H1 (cell line): ENCODE measurements around the gene SPN. TPM values are rescaled to one million over a fixed set of nuclear protein-coding genes. Genes with fewer than 3 reads are reported as not detected.

Source experiments
- CTCF ChIA-PET: fragments of 300-600 bp; sonication (Branson Sonifier 250); formaldehyde crosslinking; loops from one replicate; lab custom pipeline; 2021; ENCODE audit not compliant: partially characterized antibody; lab: Charles Lee
- POLR2A ChIA-PET: fragments of 300-600 bp; sonication (Branson Sonifier 250); formaldehyde crosslinking; loops from one replicate; lab custom pipeline; 2021; ENCODE audit warnings: inconsistent platforms; ENCODE audit not compliant: partially characterized antibody; lab: Charles Lee
- DNase-seq, 2 experiments: peaks; one replicate each; pipeline versions ENCODE4 v3.0.0 to v3.0.0-alpha.2; 2010 to 2022; ENCODE audit warnings: low spot score in 2 of 2, low read depth in 1 of 2, mixed read lengths in 1 of 2
- FAIRE-seq: peaks from 2 replicates; lab custom pipeline; 2011; peaks lifted over from hg19 to GRCh38; lab: Jason Lieb, UNC
- H2AFZ ChIP-seq: 2 replicates; pipeline ENCODE4 v1.8.1; 2012; ENCODE audit warnings: low read length, inconsistent platforms
- H2AK5ac ChIP-seq: 2 replicates; pipeline ENCODE4 v1.6.1; 2013; ENCODE audit warnings: low read depth, low read length
- H2BK120ac ChIP-seq: replicated peaks from 2 replicates; pipeline ENCODE3; 2013; ENCODE audit warnings: low read depth, low read length, inconsistent platforms
- H2BK12ac ChIP-seq: 2 replicates; pipeline ENCODE4 v1.6.1; 2013; ENCODE audit warnings: low read depth, low read length
- H2BK15ac ChIP-seq: 2 replicates; pipeline ENCODE4 v1.6.1; 2013; ENCODE audit warnings: low read length
- H2BK20ac ChIP-seq: 2 replicates; pipeline ENCODE4 v1.6.1; 2013; ENCODE audit warnings: low read length
- H2BK5ac ChIP-seq: 2 replicates; pipeline ENCODE4 v1.6.1; 2013; ENCODE audit warnings: low read depth, low read length
- H3K14ac ChIP-seq: 2 replicates; pipeline ENCODE4 v1.6.1; 2013; ENCODE audit warnings: inconsistent platforms; ENCODE audit not compliant: insufficient read length
- H3K18ac ChIP-seq: 2 replicates; pipeline ENCODE4 v1.6.1; 2013; ENCODE audit warnings: low read length; ENCODE audit errors: extremely low read depth
- H3K23ac ChIP-seq: 2 replicates; pipeline ENCODE4 v1.6.1; 2013; ENCODE audit warnings: inconsistent platforms; ENCODE audit not compliant: insufficient read length
- H3K23me2 ChIP-seq: 2 replicates; pipeline ENCODE4 v1.6.1; 2013; ENCODE audit warnings: low read depth, low read length
- H3K27ac ChIP-seq: 2 replicates; pipeline ENCODE4 v1.6.1; 2011; ENCODE audit warnings: low read depth, low read length, inconsistent platforms
- H3K27me3 ChIP-seq, 4 experiments: replicated peaks in 1 of 4; 1 replicate in 1 of 4; 2 replicates in 3 of 4; pipeline versions ENCODE4 v1.6.1 to v1.8.1; 2011 to 2013; ENCODE audit warnings: low read length in 3 of 4, mild to moderate bottlenecking in 3 of 4, inconsistent platforms in 2 of 4, mixed read lengths in 2 of 4, moderate library complexity in 1 of 4; ENCODE audit not compliant: control insufficient read depth in 3 of 4, insufficient read depth in 3 of 4; ENCODE audit errors: extremely low read depth in 1 of 4
- H3K36me3 ChIP-seq, 4 experiments: 2 replicates each; pipeline versions ENCODE4 v1.6.1 to v1.8.1; 2011 to 2013; ENCODE audit warnings: mild to moderate bottlenecking in 4 of 4, low read length in 3 of 4, moderate library complexity in 2 of 4, control low read depth in 1 of 4, inconsistent platforms in 1 of 4; ENCODE audit not compliant: insufficient read depth in 4 of 4, control insufficient read depth in 2 of 4
- H3K4ac ChIP-seq: replicated peaks from 2 replicates; pipeline ENCODE3; 2013; ENCODE audit warnings: low read length, low read depth, mixed read lengths, inconsistent platforms; ENCODE audit not compliant: insufficient read length
- H3K4me1 ChIP-seq, 4 experiments: replicated peaks in 1 of 4; 1 replicate in 1 of 4; 2 replicates in 3 of 4; pipeline versions ENCODE4 v1.6.1 to v1.8.1; 2011 to 2013; ENCODE audit warnings: low read length in 3 of 4, inconsistent platforms in 2 of 4, mixed read lengths in 1 of 4; ENCODE audit not compliant: insufficient read depth in 4 of 4, control insufficient read depth in 3 of 4
- H3K4me2 ChIP-seq, 2 experiments: 2 replicates each; pipeline versions ENCODE4 v1.6.1 to v1.8.1; 2011 to 2013; ENCODE audit warnings: low read depth in 2 of 2, low read length in 2 of 2, control low read depth in 1 of 2, inconsistent platforms in 1 of 2, mild to moderate bottlenecking in 1 of 2; ENCODE audit not compliant: insufficient read depth in 1 of 2
- H3K4me3 ChIP-seq, 4 experiments: fragments of 200-600, 300-600 bp in 1 of 4; sonication (generic), shearing (Covaris generic), sonication (Bioruptor Twin) in 1 of 4; 2 replicates each; pipeline versions ENCODE4 v1.5.1 to v1.8.1; 2011 to 2016; ENCODE audit warnings: low read length in 4 of 4, low read depth in 3 of 4, control low read depth in 2 of 4, inconsistent platforms in 2 of 4, mild to moderate bottlenecking in 2 of 4, mixed read lengths in 1 of 4, moderate library complexity in 1 of 4; ENCODE audit not compliant: insufficient read depth in 2 of 4; ENCODE audit errors: extremely low read depth in 1 of 4
- H3K56ac ChIP-seq: replicated peaks from 2 replicates; pipeline ENCODE3; 2013; ENCODE audit warnings: low read depth, mild to moderate bottlenecking, mixed read lengths, low read length, inconsistent platforms; ENCODE audit not compliant: insufficient read length
- H3K79me1 ChIP-seq: 2 replicates; pipeline ENCODE4 v1.6.1; 2013; ENCODE audit warnings: low read depth, low read length, control low read depth
- H3K79me2 ChIP-seq, 2 experiments: 2 replicates each; pipeline versions ENCODE4 v1.6.1 to v1.8.1; 2012 to 2013; ENCODE audit warnings: low read length in 2 of 2, mild to moderate bottlenecking in 2 of 2, inconsistent platforms in 1 of 2; ENCODE audit not compliant: insufficient read depth in 2 of 2, control insufficient read depth in 1 of 2
- H3K9ac ChIP-seq, 4 experiments: replicated peaks in 1 of 4; 1 replicate in 1 of 4; 2 replicates in 3 of 4; pipeline versions ENCODE4 v1.6.1 to v1.8.1; 2011 to 2013; ENCODE audit warnings: low read depth in 3 of 4, low read length in 3 of 4, control low read depth in 2 of 4, mild to moderate bottlenecking in 2 of 4, moderate library complexity in 2 of 4, inconsistent platforms in 1 of 4; ENCODE audit errors: extremely low read depth in 1 of 4
- H3K9me3 ChIP-seq, 2 experiments: 2 replicates each; pipeline versions ENCODE4 v1.6.1 to v1.8.1; 2012 to 2013; ENCODE audit warnings: mild to moderate bottlenecking in 2 of 2, moderate library complexity in 2 of 2, control low read depth in 1 of 2, inconsistent platforms in 1 of 2, low read depth in 1 of 2, low read length in 1 of 2, mixed read lengths in 1 of 2; ENCODE audit not compliant: insufficient read depth in 2 of 2
- H4K20me1 ChIP-seq, 2 experiments: replicated peaks in 1 of 2; 2 replicates each; pipeline versions ENCODE3 to v1.8.1; 2011 to 2013; ENCODE audit warnings: inconsistent platforms in 2 of 2, low read length in 2 of 2, mild to moderate bottlenecking in 1 of 2; ENCODE audit not compliant: insufficient read depth in 2 of 2, control insufficient read depth in 1 of 2
- H4K5ac ChIP-seq: 2 replicates; pipeline ENCODE4 v1.6.1; 2013; ENCODE audit warnings: low read length, low read depth, mixed read lengths, inconsistent platforms; ENCODE audit not compliant: insufficient read length
- H4K8ac ChIP-seq: 2 replicates; pipeline ENCODE4 v1.8.0; 2013; ENCODE audit warnings: mild to moderate bottlenecking, moderate library complexity, low read length, inconsistent platforms; ENCODE audit not compliant: insufficient read depth; ENCODE audit errors: extremely low read depth
- H4K91ac ChIP-seq: replicated peaks from 2 replicates; pipeline ENCODE3; 2013; ENCODE audit warnings: low read length, mixed read lengths, inconsistent platforms; ENCODE audit not compliant: insufficient read length
- HDAC6 ChIP-seq: IDR thresholded peaks from one replicate; pipeline ENCODE4 v1.7.1; 2012; ENCODE audit warnings: low read depth, mild to moderate bottlenecking, inconsistent platforms, low read length, moderate library complexity
- WGBS, 2 experiments: shearing (Covaris generic) in 1 of 2; methylation state at CpG; one replicate each; pipeline versions ENCODE4 v1.1.6 to v1.1.7; 2013 to 2015; ENCODE audit warnings: low lambda C conversion rate in 2 of 2, mixed read lengths in 2 of 2, inconsistent platforms in 1 of 2, low coverage in 1 of 2, missing lambda C conversion rate in 1 of 2; ENCODE audit not compliant: insufficient replicate concordance in 2 of 2, insufficient coverage in 1 of 2, insufficient read length in 1 of 2; ENCODE audit errors: extremely low coverage in 1 of 2, missing lambda C conversion rate in 1 of 2; 5-methylcytosine and 5-hydroxymethylcytosine counted together
- polyA plus RNA-seq, 7 experiments: library from polyadenylated mRNA; depleted of rRNA in 3 of 7; stranded (reverse) in 5 of 7; unstranded in 2 of 7; fragments of >200 nt in 5 of 7; fragments of 200-250 nt in 2 of 7; gene quantifications; 1 replicate in 5 of 7; 2 replicates in 1 of 7; 4 replicates in 1 of 7; pipeline versions ENCODE4 v1.2.1 to v1.2.3, GENCODE V29; 2011 to 2013; ENCODE audit warnings: missing spikeins in 2 of 7, mixed read lengths in 2 of 7
- total RNA-seq: library from RNA; stranded (reverse); fragmentation: NEBNext Ultra II Directional; extraction: Animal tissue kit (Norgen Biotek cat#: 25700); gene quantifications from 2 replicates; pipeline ENCODE4 v1.2.1, GENCODE V29; 2021

The SPN gene
- total and polyA plus RNA-seq, 2 of the 8 experiments (the other 6 are each of a cell fraction or from before 2014, with no cell fraction given), result 1.5 to 1.8 TPM

DNA sequence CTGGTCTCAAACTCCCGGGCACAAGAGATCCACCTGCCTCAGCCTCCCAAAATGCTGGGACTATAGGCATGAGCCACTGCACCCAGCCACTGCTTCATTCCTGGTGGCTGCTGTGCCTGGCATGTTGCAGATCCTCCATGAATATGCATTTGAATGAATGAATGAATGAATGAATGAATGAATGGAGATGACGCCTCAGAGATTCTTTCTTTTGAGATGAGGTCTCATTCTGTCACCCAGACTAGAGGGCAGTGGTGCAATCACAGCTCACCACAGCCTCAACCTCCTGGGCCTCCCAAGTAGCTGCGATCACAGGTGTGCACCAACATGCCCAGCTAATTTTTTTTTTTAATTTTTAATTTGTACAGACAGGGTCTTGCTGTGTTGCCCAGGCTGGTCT, 5.2 kb downstream of the SPN start:
- FAIRE-seq, result no peak
- 0 out of 2 replicates have a peak overlapping the region, but pooled peaks have one; percentile 98 for H2AK5ac ChIP-seq
- no peak overlapping the region for H4K91ac ChIP-seq
- DNase-seq, result no peak
- H3K27ac ChIP-seq, result no peak overlapping the region
- POLR2A ChIA-PET, result interaction anchor here (1.0 to 1.2 kb wide), 2 partner anchors 11 to 28 kb away, joined by 3 to 10 read pairs; partner anchors contain the start of gene QPRT
- 98% methylated on average over 3 of the region's 3 CpGs; no CpG with 5 or more reads in 1 of the 2 experiments for WGBS, 2 experiments
- no peak overlapping the region for H4K5ac ChIP-seq
- no peak overlapping the region for H2BK120ac ChIP-seq
- no peak overlapping the region for H3K9ac ChIP-seq
- no peak overlapping the region for H2BK5ac ChIP-seq
- H3K4me3 ChIP-seq, result no peak overlapping the region
- H2BK12ac ChIP-seq, result no peak overlapping the region
- H4K8ac ChIP-seq, result no peak overlapping the region
- H3K4me2 ChIP-seq, result no peak overlapping the region
- no peak overlapping the region for H3K23ac ChIP-seq
- H3K14ac ChIP-seq, result no peak overlapping the region
- no peak overlapping the region for H2BK15ac ChIP-seq
- no peaks in the 10 kb centered on the region for H3K36me3 ChIP-seq
- no peaks in the 10 kb centered on the region; a peak in 1 of 7 replicates for H3K27me3 ChIP-seq
- H3K56ac ChIP-seq, result no peak overlapping the region
- no peak overlapping the region for H2AFZ ChIP-seq
- H3K18ac ChIP-seq, result no peak overlapping the region
- H4K20me1 ChIP-seq, result peaks cover 0 to 2% of the 10 kb centered on the region in 2 experiments
- H3K79me2 ChIP-seq, result no peaks in the 10 kb centered on the region
- H3K4ac ChIP-seq, result no peak overlapping the region
- peaks cover 0 to 19% (median 16%) of the 10 kb centered on the region in 4 experiments; a peak in 6 of 7 replicates for H3K4me1 ChIP-seq
- H3K23me2 ChIP-seq, result no peaks in the 10 kb centered on the region; the same call in 1 of the 2 replicates
- CTCF ChIA-PET, result interaction anchor here (0.7 kb wide), 1 partner anchor 381 kb away, joined by 3 read pairs; no protein-coding TSS in a partner anchor
- no peak for TF ChIP-seq HDAC6
- H3K9me3 ChIP-seq, result no peaks in the 10 kb centered on the region
- H2BK20ac ChIP-seq, result 0 out of 2 replicates have a peak overlapping the region, but pooled peaks have one; percentile 34
- H3K79me1 ChIP-seq, result 0 out of 2 replicates have a peak, but pooled peaks cover 2% of the 10 kb centered on the region
